A549 (cell line): Measurements from ENCODE around the gene SLC35D2. TPM values are rescaled to one million over a fixed set of nuclear protein-coding genes. Genes with fewer than 3 reads are reported as not detected.

ENCODE experiments used
- ATAC-seq, 2 experiments: fragments of 200-7000 bp in 1 of 2; fragments of >200 bp in 1 of 2; cut with Nextera tagmentation in 1 of 2; cut with Tn5 transposase in 1 of 2; 3 replicates each; pipeline versions ENCODE4 v1.8.0 to v1.9.1; 2018 to 2020; ENCODE audit warnings: mild to moderate bottlenecking in 1 of 2, moderate library complexity in 1 of 2
- CTCF ChIA-PET: fragments of 300-600 bp; sonication (Branson Sonifier 250); formaldehyde crosslinking; extraction: SDS; loops from one replicate; lab custom pipeline; 2021; ENCODE audit warnings: antibody characterized with exemption, inconsistent platforms; lab: Yijun Ruan, JAX
- POLR2A ChIA-PET: fragments of 350-600 bp; formaldehyde crosslinking; extraction: SDS; loops from one replicate; lab custom pipeline; 2021; ENCODE audit warnings: antibody characterized with exemption, inconsistent platforms; lab: Yijun Ruan, JAX
- DNase-seq, 2 experiments: peaks; one replicate each; pipeline versions ENCODE4 v3.0.0 to v3.0.0-alpha.2; 2011 to 2016; ENCODE audit warnings: low read depth in 1 of 2, low spot score in 1 of 2
- FAIRE-seq: peaks from 2 replicates; lab custom pipeline; 2011; peaks lifted over from hg19 to GRCh38; lab: Jason Lieb, UNC
- H3K27ac ChIP-seq, 2 experiments: fragments of >200 bp; sonication (Bioruptor Twin); formaldehyde crosslinking; 3 replicates each; pipeline ENCODE4 v1.5.1; 2016 to 2017
- H3K4me1 ChIP-seq: fragments of >200 bp; sonication (Bioruptor Twin); formaldehyde crosslinking; 3 replicates; pipeline ENCODE4 v1.6.1; 2016
- H3K4me2 ChIP-seq: fragments of >200 bp; sonication (Bioruptor Twin); formaldehyde crosslinking; 3 replicates; pipeline ENCODE4 v1.6.1; 2016
- H3K4me3 ChIP-seq: fragments of >200 bp; sonication (Bioruptor Twin); formaldehyde crosslinking; 3 replicates; pipeline ENCODE4 v1.5.1; 2016
- H3K9me3 ChIP-seq: fragments of >200 bp; sonication (Bioruptor Twin); formaldehyde crosslinking; 3 replicates; pipeline ENCODE4 v1.6.1; 2016
- CEBPB ChIP-seq, 2 experiments: fragments of >200 bp in 1 of 2; sonication (Bioruptor Twin) in 1 of 2; formaldehyde crosslinking in 1 of 2; IDR thresholded peaks; 2 replicates each; pipeline ENCODE4 v1.6.1; 2012 to 2016
- ESRRA ChIP-seq: fragments of 150-350 bp; IDR thresholded peaks from 2 replicates; pipeline ENCODE4 v1.6.1; 2014; ENCODE audit warnings: mild to moderate bottlenecking, low read length, borderline replicate concordance
- FOSB ChIP-seq: fragments of 250-450 bp; sonication (Bioruptor Pico); IDR thresholded peaks from 2 replicates; pipeline ENCODE4 v1.5.0; 2020; ENCODE audit warnings: mild to moderate bottlenecking, moderate library complexity
- KDM1A ChIP-seq: fragments of 200-600 bp; sonication (generic); IDR thresholded peaks from 2 replicates; pipeline ENCODE4 v1.6.1; 2016; ENCODE audit warnings: low read depth, mild to moderate bottlenecking
- KDM5A ChIP-seq: fragments of 200-600 bp; sonication (generic); IDR thresholded peaks from 2 replicates; pipeline ENCODE4 v1.6.1; 2016; ENCODE audit warnings: antibody characterized with exemption, mild to moderate bottlenecking
- MAFK ChIP-seq: fragments of 450-650 bp; IDR thresholded peaks from 2 replicates; pipeline ENCODE4 v1.6.1; 2014; ENCODE audit not compliant: partially characterized antibody
- RCOR1 ChIP-seq: fragments of 150-350 bp; IDR thresholded peaks from 2 replicates; pipeline ENCODE4 v1.6.1; 2014; ENCODE audit warnings: antibody characterized with exemption, low read length, low read depth
- RFX5 ChIP-seq: fragments of 450-650 bp; IDR thresholded peaks from 2 replicates; pipeline ENCODE4 v1.7.1; 2014; ENCODE audit warnings: antibody characterized with exemption, mild to moderate bottlenecking, moderate library complexity
- TFCP2L1 ChIP-seq: fragments of 250-450 bp; sonication (Bioruptor Pico); IDR thresholded peaks from 2 replicates; pipeline ENCODE4 v1.5.0; 2021; ENCODE audit warnings: mild to moderate bottlenecking
- TP53 ChIP-seq: fragments of 250-450 bp; sonication (Bioruptor Pico); IDR thresholded peaks from 2 replicates; pipeline ENCODE4 v1.5.0; 2021; ENCODE audit warnings: mild to moderate bottlenecking, moderate library complexity
- ZNF302 ChIP-seq: fragments of 250-450 bp; sonication (Bioruptor Pico); IDR thresholded peaks from 2 replicates; pipeline ENCODE4 v1.9.0; 2021; ENCODE audit warnings: inconsistent platforms, mild to moderate bottlenecking, moderate library complexity
- ZSCAN20 ChIP-seq: fragments of 250-450 bp; sonication (Bioruptor Pico); IDR thresholded peaks from 2 replicates; pipeline ENCODE4 v1.8.0; 2022; ENCODE audit warnings: mild to moderate bottlenecking, moderate library complexity
- WGBS: methylation state at CpG from one replicate; pipeline ENCODE4 v1.1.6; 2017; ENCODE audit errors: missing lambda C conversion rate; 5-methylcytosine and 5-hydroxymethylcytosine counted together
- polyA plus RNA-seq, 4 experiments: library from polyadenylated mRNA; depleted of rRNA in 3 of 4; stranded (reverse); fragments of >200 nt; fragmentation: RNase III in 1 of 4; extraction: RNeasy Plus Mini Kit Qiagen cat#74134 plus additional on column Dnase treatment in 1 of 4; gene quantifications; 2 replicates in 3 of 4; 3 replicates in 1 of 4; pipeline ENCODE4 v1.2.3, GENCODE V29; 2011 to 2017
- TF ChIP-seq, protein P1 (sequence below): fragments of 200-600 bp; sonication (generic); IDR thresholded peaks from 2 replicates; pipeline ENCODE4 v1.6.1; 2016; ENCODE audit warnings: antibody characterized with exemption, mild to moderate bottlenecking, moderate library complexity
- TF ChIP-seq, protein P2 (sequence below): fragments of 150-350 bp; IDR thresholded peaks from 2 replicates; pipeline ENCODE4 v1.6.1; 2014; ENCODE audit warnings: low read depth, mild to moderate bottlenecking, low read length
- TF ChIP-seq, protein P3 (sequence below): IDR thresholded peaks from 2 replicates; pipeline ENCODE4 v1.6.1; 2012
- TF ChIP-seq, protein P4 (sequence below): fragments of >200 bp; sonication (Bioruptor Twin); formaldehyde crosslinking; IDR thresholded peaks from 3 replicates; pipeline ENCODE4 v1.6.1; 2016
- TF ChIP-seq, protein P5 (sequence below): IDR thresholded peaks from 2 replicates; pipeline ENCODE4 v1.6.1; 2012

Gene SLC35D2
- polyA plus RNA-seq, 2 of the 4 experiments (the other 2 are of a cell fraction) = 13.8 to 29.8 TPM

DNA sequence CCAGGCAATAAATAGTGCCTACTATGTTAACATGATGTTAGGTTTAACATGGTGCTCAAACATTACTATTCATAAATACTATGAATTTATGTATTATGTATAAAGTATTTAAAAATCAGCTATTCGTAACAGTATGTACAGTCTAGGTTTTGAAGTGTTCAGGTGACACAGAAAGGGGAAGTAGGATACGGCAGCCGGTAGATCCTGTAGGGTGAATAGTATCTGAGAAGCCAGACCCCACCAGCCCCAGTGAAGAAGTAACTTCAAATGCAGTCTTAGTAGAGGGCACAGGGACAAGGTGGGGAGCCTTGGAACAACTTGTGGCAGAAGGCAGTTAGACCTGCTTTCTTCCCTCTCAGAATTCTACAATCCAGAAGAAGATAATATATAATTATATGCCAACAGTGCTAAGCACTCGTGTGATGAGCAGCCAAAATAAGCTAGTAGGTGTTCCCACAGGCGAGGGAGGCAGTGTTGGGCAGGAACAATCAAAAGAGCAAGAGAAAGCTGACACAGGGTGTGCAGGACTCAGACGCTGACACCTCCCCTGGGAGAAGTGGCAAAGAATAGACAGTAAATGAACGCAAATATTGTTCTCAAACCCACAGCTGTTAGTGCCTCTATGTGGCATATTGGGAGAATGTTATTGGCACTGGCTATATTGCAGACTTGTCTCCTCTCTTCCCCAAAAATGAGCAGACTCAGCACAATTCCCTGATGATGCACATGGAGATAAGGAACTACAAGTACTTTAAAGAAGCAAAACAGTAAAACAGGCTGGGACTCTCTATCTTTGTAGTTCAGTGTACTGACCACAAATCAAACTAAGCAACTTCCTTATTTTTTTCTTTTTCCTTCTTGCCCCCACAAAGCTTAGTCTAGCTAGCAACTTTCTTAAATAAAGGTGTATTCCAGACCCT is 30.1 kb upstream of the SLC35D2 start:
- TF ChIP-seq FOSB = 0 out of 2 replicates have a peak, but pooled peaks have one; percentile 15
- no peak for TF ChIP-seq RCOR1
- TF ChIP-seq, protein P1, sequence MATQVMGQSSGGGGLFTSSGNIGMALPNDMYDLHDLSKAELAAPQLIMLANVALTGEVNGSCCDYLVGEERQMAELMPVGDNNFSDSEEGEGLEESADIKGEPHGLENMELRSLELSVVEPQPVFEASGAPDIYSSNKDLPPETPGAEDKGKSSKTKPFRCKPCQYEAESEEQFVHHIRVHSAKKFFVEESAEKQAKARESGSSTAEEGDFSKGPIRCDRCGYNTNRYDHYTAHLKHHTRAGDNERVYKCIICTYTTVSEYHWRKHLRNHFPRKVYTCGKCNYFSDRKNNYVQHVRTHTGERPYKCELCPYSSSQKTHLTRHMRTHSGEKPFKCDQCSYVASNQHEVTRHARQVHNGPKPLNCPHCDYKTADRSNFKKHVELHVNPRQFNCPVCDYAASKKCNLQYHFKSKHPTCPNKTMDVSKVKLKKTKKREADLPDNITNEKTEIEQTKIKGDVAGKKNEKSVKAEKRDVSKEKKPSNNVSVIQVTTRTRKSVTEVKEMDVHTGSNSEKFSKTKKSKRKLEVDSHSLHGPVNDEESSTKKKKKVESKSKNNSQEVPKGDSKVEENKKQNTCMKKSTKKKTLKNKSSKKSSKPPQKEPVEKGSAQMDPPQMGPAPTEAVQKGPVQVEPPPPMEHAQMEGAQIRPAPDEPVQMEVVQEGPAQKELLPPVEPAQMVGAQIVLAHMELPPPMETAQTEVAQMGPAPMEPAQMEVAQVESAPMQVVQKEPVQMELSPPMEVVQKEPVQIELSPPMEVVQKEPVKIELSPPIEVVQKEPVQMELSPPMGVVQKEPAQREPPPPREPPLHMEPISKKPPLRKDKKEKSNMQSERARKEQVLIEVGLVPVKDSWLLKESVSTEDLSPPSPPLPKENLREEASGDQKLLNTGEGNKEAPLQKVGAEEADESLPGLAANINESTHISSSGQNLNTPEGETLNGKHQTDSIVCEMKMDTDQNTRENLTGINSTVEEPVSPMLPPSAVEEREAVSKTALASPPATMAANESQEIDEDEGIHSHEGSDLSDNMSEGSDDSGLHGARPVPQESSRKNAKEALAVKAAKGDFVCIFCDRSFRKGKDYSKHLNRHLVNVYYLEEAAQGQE = no peak
- TF ChIP-seq KDM1A = no peak
- TF ChIP-seq TP53 (CRISPR knock-in tag) = no peak
- no peak for TF ChIP-seq KDM5A
- no peak for TF ChIP-seq ZNF302 (CRISPR knock-in tag)
- peak; percentile 95 for TF ChIP-seq MAFK
- no peak for TF ChIP-seq CEBPB (IDR thresholded peaks at IDR 0.05)
- TF ChIP-seq ZSCAN20 (CRISPR knock-in tag) = no peak
- no peak for TF ChIP-seq TFCP2L1 (CRISPR knock-in tag)
- TF ChIP-seq, protein P2, sequence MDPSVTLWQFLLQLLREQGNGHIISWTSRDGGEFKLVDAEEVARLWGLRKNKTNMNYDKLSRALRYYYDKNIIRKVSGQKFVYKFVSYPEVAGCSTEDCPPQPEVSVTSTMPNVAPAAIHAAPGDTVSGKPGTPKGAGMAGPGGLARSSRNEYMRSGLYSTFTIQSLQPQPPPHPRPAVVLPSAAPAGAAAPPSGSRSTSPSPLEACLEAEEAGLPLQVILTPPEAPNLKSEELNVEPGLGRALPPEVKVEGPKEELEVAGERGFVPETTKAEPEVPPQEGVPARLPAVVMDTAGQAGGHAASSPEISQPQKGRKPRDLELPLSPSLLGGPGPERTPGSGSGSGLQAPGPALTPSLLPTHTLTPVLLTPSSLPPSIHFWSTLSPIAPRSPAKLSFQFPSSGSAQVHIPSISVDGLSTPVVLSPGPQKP = no peak
- TF ChIP-seq ESRRA = no peak
- TF ChIP-seq, protein P3, sequence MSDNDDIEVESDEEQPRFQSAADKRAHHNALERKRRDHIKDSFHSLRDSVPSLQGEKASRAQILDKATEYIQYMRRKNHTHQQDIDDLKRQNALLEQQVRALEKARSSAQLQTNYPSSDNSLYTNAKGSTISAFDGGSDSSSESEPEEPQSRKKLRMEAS = no peak
- TF ChIP-seq, protein P4, sequence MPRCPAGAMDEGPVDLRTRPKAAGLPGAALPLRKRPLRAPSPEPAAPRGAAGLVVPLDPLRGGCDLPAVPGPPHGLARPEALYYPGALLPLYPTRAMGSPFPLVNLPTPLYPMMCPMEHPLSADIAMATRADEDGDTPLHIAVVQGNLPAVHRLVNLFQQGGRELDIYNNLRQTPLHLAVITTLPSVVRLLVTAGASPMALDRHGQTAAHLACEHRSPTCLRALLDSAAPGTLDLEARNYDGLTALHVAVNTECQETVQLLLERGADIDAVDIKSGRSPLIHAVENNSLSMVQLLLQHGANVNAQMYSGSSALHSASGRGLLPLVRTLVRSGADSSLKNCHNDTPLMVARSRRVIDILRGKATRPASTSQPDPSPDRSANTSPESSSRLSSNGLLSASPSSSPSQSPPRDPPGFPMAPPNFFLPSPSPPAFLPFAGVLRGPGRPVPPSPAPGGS = no peak
- TF ChIP-seq RFX5 = no peak
- TF ChIP-seq, protein P5, sequence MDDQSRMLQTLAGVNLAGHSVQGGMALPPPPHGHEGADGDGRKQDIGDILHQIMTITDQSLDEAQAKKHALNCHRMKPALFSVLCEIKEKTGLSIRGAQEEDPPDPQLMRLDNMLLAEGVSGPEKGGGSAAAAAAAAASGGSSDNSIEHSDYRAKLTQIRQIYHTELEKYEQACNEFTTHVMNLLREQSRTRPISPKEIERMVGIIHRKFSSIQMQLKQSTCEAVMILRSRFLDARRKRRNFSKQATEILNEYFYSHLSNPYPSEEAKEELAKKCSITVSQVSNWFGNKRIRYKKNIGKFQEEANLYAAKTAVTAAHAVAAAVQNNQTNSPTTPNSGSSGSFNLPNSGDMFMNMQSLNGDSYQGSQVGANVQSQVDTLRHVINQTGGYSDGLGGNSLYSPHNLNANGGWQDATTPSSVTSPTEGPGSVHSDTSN = no peak
- TF ChIP-seq, all 56 proteins: peak for 2
- DNase-seq = no peak
- no peak for ATAC-seq
- Histone ChIP-seq H3K4me3 (no peak overlapping the region), H3K27ac (0 out of 6 replicates have a peak overlapping the region, but pooled peaks of 1 of the 2 experiments have one; percentile 6), H3K9me3 (no peaks in the 10 kb centered on the region), H3K4me1 (peaks cover 16% of the 10 kb centered on the region; the same call in 2 of the 3 replicates), H3K4me2 (no peak overlapping the region)
- 78% methylated on average over 7 of the region's 7 CpGs for WGBS
- CTCF ChIA-PET = interaction anchor here (1.1 to 1.8 kb wide), 4 partner anchors 36 to 181 kb away, joined by 3 to 7 read pairs (median 4); partner anchors contain the start of gene HABP4
- POLR2A ChIA-PET = interaction anchor here (0.8 kb wide), 1 partner anchor 69 kb away, joined by 4 read pairs; no protein-coding TSS in a partner anchor
- FAIRE-seq = no peak
